Activated CD8-positive, alpha-beta memory T cell treated with anti-CD3 and anti-CD28 coated beads for 24 hours (primary cell): ENCODE measurements around the gene NUMB.

Experiments
- DNase-seq: peaks from one replicate; pipeline ENCODE4 v3.0.0-alpha.2; 2020

Gene NUMB

DNA sequence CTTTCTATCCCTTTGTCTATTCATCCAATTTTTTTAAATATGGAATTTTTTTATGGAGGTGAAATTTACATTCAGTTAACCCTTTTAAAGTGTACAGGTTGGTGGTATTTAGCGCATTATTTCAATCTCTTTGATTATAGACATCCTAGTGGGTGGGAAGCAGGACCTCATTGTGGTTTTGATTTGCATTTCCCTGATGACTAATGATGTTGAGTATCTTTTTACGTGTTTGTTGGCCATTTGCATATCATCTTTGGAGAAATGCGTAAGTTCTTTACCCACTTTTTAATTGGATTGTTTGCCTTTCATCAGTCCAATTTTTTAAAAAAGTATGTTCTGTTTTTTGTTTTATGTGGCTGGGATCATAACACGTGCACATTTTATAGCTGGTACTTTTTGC is 200.3 kb downstream of the NUMB start:
- no peak for DNase-seq

DNA sequence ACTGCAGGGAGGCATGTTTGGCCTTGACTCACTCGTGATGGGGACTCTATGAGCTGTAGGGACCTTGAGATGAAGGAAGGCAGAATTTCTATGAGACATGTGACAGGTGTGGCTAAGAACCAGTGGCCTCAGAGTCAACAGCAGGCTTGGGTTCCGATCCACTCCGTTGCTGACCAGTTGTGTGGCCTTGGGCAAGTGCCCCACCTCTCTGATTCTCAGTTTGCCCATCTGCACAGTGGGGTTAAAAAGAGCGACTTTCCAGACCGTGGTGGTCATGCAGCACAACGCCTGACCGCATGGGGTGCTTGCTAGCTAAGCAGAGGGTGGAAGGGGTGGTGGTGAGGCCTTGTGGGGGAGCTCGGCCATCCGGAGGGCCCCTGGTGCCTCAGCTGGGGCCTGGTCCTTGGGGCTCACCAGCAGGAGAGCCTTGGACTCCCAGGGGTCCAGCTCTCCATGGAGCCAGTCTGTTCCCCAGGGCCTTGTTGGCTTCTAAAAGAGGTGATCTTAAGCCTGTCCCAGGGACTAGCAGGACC is 202.6 kb downstream of the NUMB start:
- DNase-seq: no peak

DNA sequence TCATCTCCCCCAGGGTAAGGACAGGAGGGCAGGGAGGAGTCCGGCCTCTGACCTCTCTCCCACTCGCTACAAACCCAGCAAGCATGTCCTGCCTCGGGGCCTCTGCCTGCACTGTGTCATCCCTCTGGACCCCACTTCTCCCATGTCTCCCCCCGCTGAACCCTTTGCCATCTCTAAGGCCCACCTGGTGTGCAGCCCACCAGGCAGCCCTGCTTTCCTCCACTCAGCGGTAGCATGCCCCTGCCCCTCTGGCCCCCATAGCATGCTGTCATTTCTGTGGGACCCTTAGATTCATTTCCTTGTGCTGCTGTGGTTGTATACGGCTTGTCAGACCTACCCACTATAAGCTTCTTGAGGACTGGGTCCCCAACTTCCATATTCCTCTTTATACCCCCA is 203.3 kb downstream of the NUMB start:
- no peak for DNase-seq

DNA sequence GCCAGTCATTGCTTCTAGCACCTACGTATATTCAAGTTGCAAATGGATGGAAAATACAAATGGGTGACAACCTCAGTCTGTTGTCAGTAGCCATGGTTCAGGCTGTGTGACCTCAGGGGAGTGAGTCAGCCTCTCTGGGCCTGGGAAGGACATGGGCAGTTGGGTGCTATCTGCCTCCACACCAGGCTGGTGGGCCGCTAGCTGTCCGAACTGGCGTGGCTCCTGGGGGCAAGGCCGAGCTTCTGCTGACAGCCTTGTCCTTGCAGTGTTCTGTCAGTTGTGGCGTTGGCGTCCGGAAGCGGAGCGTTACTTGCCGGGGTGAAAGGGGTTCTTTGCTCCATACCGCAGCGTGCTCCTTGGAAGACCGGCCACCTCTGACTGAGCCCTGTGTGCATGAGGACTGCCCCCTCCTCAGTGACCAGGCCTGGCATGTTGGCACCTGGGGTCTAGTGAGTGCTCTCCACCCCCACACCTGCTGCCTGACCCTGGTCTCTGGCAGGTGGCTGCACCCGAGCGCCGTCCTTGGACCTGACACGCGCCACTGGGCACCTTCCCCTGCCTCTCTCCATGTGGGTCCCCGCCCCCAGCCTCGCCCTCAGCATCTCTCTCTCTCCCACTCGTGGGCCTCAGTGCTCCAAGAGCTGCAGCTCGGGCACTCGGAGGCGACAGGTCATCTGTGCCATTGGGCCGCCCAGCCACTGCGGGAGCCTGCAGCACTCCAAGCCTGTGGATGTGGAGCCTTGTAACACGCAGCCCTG is 203.9 kb downstream of the NUMB start:
- no peak for DNase-seq

DNA sequence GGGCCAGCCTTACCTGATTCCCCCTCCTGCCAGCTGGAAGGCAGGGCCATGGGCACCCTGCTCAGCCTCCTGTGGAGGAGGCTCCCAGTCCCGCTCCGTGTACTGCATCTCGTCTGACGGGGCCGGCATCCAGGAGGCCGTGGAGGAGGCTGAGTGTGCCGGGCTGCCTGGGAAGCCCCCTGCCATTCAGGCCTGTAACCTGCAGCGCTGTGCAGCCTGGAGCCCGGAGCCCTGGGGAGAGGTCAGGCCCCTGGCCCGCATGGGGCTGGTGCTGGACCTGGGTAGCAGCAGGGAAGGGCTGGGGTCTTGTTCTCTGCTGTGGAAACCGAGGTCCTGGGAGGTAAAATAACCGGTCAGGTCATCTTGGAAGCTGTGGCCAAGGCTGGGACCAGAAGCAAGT is 204.6 kb downstream of the NUMB start:
- DNase-seq: no peak

DNA sequence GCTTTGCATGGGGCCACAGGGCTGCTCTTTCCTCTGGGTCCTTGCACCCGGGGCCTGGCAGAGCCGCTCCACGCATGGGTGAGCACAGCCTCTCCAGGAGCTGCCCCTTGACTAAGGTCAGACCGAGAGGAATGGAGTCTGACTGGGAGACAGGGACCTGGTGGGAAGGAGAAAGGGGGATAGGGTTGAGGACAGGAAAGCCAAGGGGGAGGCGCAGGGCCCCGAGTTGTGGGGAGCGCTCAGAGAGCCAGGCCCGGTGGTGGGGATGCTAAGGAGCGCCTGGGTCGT is 205.1 kb downstream of the NUMB start:
- no peak for DNase-seq

DNA sequence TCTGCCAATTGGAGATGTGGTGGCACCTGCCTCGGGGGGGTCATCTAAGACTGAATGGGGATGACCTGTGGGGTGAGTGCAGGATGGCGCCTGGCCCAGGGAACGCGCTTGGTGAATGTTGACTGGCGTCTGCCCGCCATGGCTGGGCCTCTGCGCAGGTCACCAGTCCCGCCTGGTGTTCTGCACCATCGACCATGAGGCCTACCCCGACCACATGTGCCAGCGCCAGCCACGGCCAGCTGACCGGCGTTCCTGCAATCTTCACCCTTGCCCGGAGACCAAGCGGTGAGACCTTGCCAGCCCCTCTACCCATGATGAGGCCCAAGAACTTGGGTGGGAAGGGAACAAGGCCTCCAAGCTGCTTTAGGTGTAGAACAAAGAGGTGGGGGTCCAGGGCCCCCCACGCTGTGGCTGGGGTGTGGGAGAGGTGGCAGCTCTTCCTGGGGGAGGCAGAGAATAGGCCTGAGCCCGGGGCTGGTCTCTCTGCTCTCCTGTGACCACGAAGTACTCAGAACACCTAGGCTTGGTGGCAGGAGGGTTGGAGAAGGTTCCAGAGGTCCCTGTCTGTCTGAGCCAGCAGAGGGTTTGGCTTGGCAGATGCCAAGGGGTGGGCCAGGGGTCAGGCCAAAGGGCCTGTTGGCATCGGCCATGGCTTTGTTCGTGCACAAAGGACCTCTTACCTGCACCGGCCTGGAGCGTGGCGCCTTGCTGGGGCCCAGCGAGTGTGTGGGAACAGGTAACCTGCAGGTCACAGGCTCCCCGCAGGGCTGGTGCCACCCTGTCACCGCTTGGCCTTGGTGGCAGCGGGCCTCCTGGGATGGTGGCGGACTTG is 205.6 kb downstream of the NUMB start:
- DNase-seq: no peak

DNA sequence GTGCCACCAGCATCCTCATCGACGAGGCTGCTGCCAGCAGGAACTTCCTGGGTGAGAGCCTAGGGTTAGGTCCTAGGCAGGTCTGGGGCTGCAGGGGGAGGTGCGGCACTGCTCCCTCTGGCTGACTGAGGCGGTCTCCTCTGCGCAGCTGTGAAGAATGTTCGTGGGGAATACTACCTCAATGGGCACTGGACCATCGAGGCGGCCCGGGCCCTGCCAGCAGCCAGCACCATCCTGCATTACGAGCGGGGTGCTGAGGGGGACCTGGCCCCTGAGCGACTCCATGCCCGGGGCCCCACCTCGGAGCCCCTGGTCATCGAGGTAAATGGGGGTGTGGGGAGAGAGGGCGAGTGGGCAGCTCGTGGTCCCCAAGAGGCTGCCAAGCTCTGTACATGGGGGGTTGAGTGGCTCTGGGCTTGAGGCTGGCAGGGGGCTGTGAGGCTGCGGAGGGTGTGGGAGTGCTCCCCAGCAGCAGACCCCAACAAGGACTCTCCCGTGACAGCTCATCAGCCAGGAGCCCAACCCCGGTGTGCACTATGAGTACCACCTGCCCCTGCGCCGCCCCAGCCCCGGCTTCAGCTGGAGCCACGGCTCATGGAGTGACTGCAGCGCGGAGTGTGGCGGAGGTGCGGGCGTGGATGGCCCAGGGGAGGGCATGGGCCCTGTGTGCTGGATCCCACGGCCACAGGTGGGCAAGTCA is 206.7 kb downstream of the NUMB start:
- DNase-seq: no peak

DNA sequence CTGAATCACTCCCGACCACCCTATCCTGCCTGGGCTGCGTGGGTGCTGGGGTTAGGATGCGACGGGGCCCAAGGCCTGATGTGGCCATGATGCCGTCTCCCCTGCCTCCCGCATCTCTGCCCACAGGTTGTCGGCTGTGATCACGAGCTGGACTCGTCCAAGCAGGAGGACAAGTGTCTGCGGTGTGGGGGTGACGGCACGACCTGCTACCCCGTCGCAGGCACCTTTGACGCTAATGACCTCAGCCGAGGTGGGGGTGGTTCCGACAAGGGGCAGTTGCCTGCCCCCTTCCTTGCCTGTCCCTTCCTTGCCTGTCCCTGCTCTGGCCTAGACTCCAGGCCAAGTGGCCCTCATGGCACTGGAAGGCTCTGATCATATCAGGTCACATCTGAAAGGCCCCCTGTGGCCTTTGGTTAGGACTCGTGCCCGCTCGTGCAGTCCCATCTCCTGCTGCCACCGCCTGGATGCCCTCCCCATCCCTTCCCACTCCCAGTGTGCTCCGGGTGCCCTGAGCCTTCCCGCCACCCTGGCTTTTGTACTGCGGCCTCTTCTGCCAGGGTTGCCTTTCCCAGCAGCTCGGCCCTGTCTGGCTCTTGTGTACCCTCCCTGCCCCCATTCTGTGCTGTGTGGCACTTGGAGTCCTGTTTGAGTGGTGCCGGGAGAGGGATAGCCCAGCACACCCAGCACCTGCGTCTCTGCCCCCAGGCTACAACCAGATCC is 207.4 kb downstream of the NUMB start:
- DNase-seq: no peak

DNA sequence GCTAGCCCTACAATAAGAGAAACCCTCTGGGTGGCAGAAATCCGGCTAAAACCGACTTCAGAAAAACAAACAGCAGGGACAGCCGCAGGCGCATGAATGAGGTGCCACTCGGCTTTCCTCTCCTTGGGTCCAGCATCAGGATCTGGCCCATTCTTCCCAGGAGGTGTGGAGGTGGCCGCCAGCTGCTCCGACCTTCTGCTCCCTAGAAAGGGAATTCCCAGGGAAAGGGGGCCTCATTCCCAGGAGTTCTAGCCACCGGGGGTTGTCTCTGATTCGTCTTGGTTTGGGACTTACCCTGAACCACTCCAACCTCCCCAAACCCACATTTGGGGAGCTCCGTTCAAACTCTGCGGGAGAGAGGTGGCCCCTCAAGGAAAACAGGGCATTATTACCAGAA is 208.0 kb downstream of the NUMB start:
- no peak for DNase-seq

DNA sequence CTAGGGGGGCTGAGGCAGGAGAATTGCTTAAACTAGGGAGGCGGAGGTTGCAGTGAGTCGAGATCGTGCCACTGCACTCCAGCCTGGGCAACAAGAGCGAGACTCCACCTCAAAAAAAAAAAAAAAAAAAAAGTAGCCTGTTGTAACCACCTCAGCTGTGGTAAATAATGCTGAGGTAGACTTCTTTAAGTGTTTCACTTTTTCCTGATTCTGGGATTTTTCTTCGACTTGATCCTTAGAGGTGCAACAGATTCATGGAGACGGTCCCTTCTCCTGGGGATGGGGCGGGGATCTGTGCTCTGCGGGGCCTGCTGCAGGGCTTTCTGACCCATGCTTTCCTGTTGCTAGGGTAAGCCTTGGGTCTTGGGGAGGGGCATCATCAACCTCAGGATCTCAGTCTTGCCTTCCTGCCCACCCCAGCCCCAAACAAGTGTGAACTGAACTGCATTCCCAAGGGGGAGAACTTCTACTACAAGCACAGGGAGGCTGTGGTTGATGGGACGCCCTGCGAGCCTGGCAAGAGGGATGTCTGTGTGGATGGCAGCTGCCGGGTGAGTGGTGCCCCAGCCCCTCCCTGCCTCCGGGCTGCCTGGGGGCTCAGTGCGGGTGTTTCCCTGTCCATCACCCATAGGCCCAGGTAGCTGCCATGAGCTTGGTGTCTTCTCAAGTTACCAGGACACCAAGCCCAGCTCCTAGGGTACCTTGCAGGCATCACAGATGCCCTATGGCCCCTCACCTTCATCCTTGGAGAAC is 208.6 kb downstream of the NUMB start:
- DNase-seq: no peak

DNA sequence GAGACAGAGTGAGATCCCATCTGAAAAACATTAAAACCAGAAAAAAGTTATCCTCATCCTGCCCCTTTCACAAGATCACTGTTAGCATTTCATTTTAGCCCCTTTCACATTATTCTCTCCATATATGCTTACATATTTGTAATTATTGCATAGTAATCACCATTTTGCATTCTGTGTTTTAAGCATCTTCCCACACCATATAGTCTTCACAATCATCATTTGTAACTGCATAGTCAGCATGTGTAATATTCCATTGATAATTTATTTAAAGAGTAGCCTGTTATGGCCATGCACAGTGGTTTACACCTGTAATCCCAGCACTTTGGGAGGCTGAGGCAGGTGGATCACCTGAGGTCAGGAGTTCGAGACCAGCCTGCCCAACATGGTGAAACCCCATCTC is 209.2 kb downstream of the NUMB start:
- no peak for DNase-seq

DNA sequence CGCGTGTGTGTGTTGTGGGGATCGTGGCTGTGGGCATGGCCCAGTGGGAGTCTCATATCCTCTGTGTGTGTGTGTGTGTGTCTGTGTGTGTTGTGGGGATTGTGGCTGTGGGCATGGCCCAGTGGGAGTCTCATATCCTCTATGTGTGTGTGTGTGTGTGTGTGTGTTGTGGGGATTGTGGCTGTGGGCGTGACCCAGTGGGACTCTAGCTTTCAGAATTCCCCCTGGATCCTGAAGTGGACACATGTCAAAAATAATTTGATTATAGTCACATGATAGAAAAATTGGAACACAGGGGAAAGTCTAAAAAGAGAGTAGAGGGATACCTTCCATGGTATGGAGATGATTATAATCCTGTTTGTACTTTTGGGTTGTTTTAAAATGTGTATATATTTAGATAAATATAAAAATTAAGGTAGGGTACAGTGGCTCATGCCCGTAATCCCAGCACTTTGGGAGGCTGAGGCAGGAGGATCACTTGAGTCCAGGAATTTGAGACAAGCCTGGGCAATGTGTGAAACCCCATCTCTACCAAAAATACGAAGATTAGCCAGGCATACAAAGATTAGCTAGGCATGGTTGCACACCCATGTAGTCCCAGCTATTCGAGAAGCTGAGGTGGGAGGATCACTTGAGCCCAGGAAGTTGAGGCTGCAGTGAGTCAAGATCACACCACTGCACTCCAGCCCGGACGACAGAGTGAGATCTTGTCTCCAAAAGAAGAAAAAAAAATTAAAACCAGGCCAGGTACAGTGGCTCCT is 210.1 kb downstream of the NUMB start:
- DNase-seq: no peak

DNA sequence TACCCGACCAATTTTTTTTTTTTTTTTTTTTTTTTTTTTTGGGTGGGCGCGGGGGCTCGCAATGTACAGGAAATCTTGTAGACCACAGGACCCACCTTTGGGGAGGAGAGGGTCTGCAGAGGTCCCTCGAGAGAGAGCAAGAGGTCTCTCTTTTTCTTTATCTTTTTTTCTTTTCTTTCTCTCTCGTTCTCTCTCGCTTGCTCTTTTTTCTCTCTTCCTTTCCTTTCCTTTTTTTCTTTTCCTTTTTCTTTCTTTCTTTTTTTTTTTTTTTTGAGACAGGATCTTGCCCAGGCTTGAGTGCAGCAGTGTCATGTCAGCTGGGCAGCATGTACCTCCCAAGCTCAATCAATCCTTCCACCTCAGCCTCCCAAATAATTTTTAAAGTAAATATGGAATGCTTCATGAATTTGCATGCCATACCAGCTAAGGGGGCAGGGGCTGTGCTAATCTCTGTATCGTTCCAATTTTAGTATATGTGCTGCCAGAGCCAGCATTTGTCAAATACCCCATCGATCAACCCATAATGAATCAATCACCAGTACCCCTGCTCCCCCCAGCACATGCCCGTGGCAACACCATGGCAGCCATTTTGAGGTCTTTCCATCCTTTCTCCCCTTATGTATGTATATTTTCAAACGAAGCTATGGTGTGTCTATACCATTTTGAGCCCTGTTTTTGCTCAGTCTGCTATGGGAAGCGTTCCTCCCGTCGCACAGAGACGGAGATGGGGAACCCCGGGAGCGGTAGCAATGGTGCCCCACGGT is 211.8 kb downstream of the NUMB start:
- DNase-seq: no peak

DNA sequence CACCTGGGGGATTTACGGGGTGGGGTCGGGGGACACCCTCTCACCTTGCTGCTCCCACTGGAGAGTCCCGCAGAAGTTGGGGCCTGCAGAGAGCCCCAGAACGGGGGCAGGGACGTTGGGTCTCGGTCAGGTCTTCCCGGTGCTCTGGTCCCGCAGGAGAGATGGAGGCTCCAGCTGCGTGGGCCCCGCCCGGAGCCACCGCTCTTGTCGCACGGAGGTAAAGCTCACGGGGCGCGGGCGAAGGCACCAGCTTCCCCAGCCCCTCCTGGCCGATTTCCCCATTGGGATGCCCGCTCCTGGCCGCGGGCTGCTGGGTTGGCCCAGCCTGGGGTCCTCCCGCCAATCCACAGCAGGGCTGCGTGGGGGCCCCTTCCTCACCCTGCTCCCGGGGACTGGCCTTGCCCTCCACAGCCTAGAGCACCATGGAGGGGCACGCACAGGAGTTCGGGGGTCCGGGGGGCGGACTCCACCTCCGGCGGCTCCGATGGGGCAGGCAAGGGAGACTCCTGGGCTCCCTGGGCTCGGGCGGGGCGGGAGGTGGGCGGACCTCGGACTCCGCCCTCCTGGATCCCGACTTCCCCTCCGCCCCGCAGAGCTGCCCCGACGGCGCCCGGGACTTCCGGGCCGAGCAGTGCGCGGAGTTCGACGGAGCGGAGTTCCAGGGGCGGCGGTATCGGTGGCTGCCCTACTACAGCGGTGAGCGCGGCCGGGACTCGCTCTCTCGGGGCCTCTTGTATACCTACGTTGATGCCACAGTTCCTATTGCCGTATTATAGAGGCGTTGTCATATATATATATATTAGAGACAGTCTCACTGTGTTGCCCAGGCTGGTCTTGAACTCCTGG is 212.6 kb downstream of the NUMB start:
- DNase-seq: peak; percentile 77

DNA sequence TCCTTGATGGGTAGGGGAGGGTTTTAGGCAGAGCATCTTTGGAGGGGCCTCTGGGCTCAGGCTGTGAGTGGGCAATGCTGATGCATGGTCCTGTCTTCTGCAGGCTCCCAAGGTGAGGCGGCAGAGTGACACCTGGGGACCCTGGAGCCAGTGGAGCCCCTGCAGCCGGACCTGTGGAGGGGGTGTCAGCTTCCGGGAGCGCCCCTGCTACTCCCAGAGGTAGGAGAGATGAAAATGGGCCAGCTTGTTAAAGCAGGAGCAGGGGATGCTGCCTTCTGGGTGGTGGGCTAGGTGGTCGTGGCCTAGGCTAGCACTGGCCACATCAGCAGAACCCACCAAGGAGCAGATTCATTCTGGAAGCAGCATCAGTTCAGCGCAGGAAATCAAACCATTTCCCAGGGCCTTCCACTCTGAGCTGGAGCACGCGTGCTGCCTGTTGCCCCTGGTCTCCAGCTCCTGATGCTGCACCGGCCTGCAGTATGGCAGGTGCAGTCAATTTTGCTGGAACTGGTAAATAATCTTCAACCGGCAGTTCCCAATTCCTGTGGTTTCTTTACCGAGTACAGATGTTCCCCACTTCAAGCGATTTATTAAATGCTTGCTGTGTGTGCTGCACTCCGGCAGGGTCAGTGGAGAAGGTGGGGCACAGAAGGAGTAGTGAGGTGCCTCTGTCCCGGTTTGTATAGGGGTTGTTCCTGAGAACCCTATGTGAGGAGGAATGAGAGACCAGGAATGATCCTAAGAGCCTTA is 213.6 kb downstream of the NUMB start:
- no peak for DNase-seq

DNA sequence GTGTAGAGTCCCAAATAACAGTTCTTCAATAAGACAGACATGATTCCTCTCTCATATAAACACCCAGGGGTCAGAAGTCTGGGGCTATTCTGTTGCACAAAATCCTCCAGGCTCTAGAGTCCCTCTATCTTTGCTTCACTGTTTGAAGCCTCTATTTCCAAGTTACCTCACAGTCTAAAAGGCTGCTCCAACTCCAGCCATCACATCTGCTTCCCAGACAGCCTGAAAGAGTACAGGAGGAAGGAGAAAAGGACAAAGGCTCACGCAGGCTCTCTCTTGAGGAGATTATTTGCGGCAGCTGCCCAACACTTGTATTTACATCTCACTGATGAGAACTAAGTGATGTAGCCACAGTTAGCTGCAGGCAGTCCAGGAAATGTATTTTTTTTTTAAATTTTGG is 214.6 kb downstream of the NUMB start:
- DNase-seq: no peak

DNA sequence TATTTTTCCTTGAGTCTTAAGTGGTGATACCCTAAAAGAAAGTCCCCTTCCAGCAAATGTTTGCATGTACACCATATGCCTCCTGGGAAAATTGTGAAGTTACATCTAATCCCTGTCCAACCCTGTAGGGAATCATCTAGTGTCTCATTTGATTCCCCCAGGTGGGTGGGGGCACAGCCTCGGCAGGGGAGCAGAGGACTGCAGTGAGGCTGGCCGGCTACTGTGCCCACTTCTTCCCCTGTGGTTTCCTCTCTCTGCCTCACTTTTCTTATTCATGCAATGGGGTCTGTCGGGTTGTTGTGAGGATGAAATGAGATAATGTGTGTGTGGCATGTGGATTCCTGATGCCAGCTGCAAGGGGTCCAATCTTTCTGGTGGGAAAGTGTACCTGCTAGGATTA is 215.0 kb downstream of the NUMB start:
- DNase-seq: no peak

DNA sequence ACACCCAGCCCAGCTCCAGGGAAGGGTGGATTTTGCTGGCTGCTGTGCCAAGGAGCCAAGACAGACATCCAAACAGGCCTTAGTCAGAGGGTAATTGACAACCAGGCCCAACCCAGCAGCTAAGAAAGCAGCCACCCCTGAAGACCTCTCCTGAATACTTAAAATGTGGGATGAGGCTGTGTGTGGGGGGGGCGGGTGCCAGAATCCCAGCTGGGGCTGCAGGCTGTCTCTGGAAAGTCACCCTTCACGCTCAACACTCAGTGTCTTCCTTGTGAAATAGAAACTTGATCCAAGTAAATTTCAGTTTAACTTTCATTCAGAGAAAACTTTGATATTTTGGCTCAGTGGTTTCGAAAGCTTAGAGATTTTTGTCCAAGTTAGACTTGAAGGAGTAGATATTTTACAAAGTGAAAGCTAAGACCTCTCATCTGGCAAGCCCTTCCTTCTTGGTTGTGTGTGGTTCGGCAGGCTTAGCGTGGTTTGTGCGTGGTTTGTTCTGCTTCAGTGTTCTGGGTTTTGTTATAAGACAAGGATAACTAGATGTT is 215.9 kb downstream of the NUMB start:
- no peak for DNase-seq
